Measurements from ENCODE around the gene NELL2. TPM values are rescaled to one million over a fixed set of nuclear protein-coding genes. Genes with fewer than 3 reads are reported as not detected.

The NELL2 gene
- total RNA-seq, 1 experiment from 2014 or later, result 32.7 TPM

- Histone ChIP-seq H3K23me2 (ENCODE audit: insufficient read length, low read depth, low read length, poor library complexity, severe bottlenecking) (no peaks in the 10 kb centered on the region), H3K79me1 (ENCODE audit: insufficient read depth, low read depth, low read length, poor library complexity, severe bottlenecking) (no peaks in the 10 kb centered on the region), H3K4ac (ENCODE audit: low read depth, low read length) (no peak overlapping the region), H2BK5ac (ENCODE audit: insufficient read length, low read length) (no peak overlapping the region), H3K27me3 (ENCODE audit: insufficient read depth, low read length) (no peaks in the 10 kb centered on the region), H2BK20ac (ENCODE audit: low read depth, low read length, poor library complexity, severe bottlenecking) (no peak overlapping the region), H3K4me2 (ENCODE audit: insufficient read depth, insufficient read length, low read length) (no peak overlapping the region), H3K14ac (ENCODE audit: insufficient read depth, low read length) (no peak overlapping the region), H3T11ph (ENCODE audit: low read length) (no peak overlapping the region), H2AFZ (ENCODE audit: low read length) (no peak overlapping the region), H3K56ac (ENCODE audit: insufficient read length, low read depth, low read length) (no peak overlapping the region), H2BK120ac (ENCODE audit: low read depth, low read length, poor library complexity, severe bottlenecking) (no peak overlapping the region), H4K8ac (replicated peaks; ENCODE audit: insufficient read length, low read depth, low read length) (no peak overlapping the region), H2AK5ac (ENCODE audit: insufficient read length, low read length) (no peak overlapping the region), H3K9me3 (ENCODE audit: control insufficient read depth, low read depth, low read length) (no peaks in the 10 kb centered on the region), H3K18ac (ENCODE audit: insufficient read length, low read depth, low read length) (no peak overlapping the region), H3K79me2 (ENCODE audit: insufficient read depth, low read length) (no peaks in the 10 kb centered on the region), H4K91ac (ENCODE audit: insufficient read length, low read depth, low read length) (no peak overlapping the region), H3K23ac (ENCODE audit: insufficient read length, low read depth, low read length) (no peak overlapping the region), H4K20me1 (ENCODE audit: control insufficient read depth, insufficient read depth, insufficient read length) (no peaks in the 10 kb centered on the region), H2BK15ac (ENCODE audit: low read depth, low read length) (no peak overlapping the region), H3K9ac (ENCODE audit: extremely low read depth, insufficient read length, low read length) (no peak overlapping the region), H4K5ac (ENCODE audit: insufficient read length, low read depth, low read length) (no peak overlapping the region), H3K4me1 (ENCODE audit: insufficient read depth, low read length) (no peaks in the 10 kb centered on the region), H2BK12ac (ENCODE audit: insufficient read length, low read depth, low read length) (no peak overlapping the region), H3K27ac (ENCODE audit: insufficient read length, low read depth, low read length) (no peak overlapping the region)
- no CpG with 5 or more reads among the region's 5 CpGs for WGBS (ENCODE audit: extremely low coverage, insufficient read length, low lambda C conversion rate)
- Mint-ChIP-seq H3K9me3 (no peaks in the 10 kb centered on the region), H3K4me3 (no peak overlapping the region), H3K36me3 (ENCODE audit: insufficient read depth in 1 of 3, low read depth in 3 of 3) (no peaks in the 10 kb centered on the region), H3K27ac (no peak overlapping the region), H3K4me1 (peaks cover 0 to 2% of the 10 kb centered on the region in 2 experiments; a peak in 2 of 4 replicates), H3K27me3 (ENCODE audit: low read depth) (no peaks in the 10 kb centered on the region)
- no peak for DNase-seq
- TF ChIP-seq CTCF (conservative IDR thresholded peaks at IDR 0.05), result no peak
Observed at GRCh38 chr12:44618946-44619345, 257.2 kb downstream of the NELL2 start.

Measured in H9 (cell line).